Smooth muscle cell (in vitro differentiated cells): ENCODE measurements around the gene SRP14. TPM values are rescaled to one million over a fixed set of nuclear protein-coding genes. Genes with fewer than 3 reads are reported as not detected.
A peak's percentile ranks its signal among the peaks of the same experiment; 100 is the strongest.

Experiments
- DNase-seq: peaks from one replicate; lab custom pipeline; 2025; ENCODE audit not compliant: unreplicated experiment; lab: John Stamatoyannopoulos, UW
- H2AFZ ChIP-seq: fragments of 200-600 bp; sonication (generic); 2 replicates; pipeline ENCODE4 v1.6.0; 2016; ENCODE audit warnings: antibody characterized with exemption, low read depth, mild to moderate bottlenecking
- H3F3A ChIP-seq: fragments of 200-600 bp; sonication (generic); 2 replicates; pipeline ENCODE4 v1.6.0; 2017; ENCODE audit warnings: antibody characterized with exemption, low read depth
- H3K27ac ChIP-seq: fragments of 200-600 bp; sonication (generic); 2 replicates; pipeline ENCODE4 v1.5.1; 2016; ENCODE audit warnings: low read depth, mild to moderate bottlenecking
- H3K27me3 ChIP-seq: fragments of 200-600 bp; sonication (generic); 2 replicates; pipeline ENCODE4 v1.6.1; 2016; ENCODE audit warnings: low read depth, mild to moderate bottlenecking
- H3K36me3 ChIP-seq: fragments of 200-600 bp; sonication (generic); 2 replicates; pipeline ENCODE4 v1.5.1; 2016; ENCODE audit warnings: low read depth
- H3K4me1 ChIP-seq: fragments of 200-600 bp; sonication (generic); 2 replicates; pipeline ENCODE4 v1.5.1; 2016; ENCODE audit warnings: low read depth
- H3K4me2 ChIP-seq: fragments of 200-600 bp; sonication (generic); 2 replicates; pipeline ENCODE4 v1.6.0; 2016; ENCODE audit warnings: mild to moderate bottlenecking
- H3K4me3 ChIP-seq: fragments of 200-600 bp; sonication (generic); 2 replicates; pipeline ENCODE4 v1.5.1; 2016; ENCODE audit warnings: mild to moderate bottlenecking
- H3K79me2 ChIP-seq: fragments of 200-600 bp; sonication (generic); 2 replicates; pipeline ENCODE4 v1.6.0; 2016; ENCODE audit warnings: low read depth, mild to moderate bottlenecking
- H3K9ac ChIP-seq: fragments of 200-600 bp; sonication (generic); 2 replicates; pipeline ENCODE4 v1.6.0; 2016; ENCODE audit warnings: low read depth
- H3K9me3 ChIP-seq: fragments of 200-600 bp; sonication (generic); replicated peaks from 2 replicates; pipeline ENCODE4 v1.5.1; 2016; ENCODE audit warnings: low read depth
- H4K20me1 ChIP-seq: fragments of 200-600 bp; sonication (generic); 2 replicates; pipeline ENCODE4 v1.6.0; 2016; ENCODE audit warnings: low read depth
- WGBS: methylation state at CpG from one replicate; pipeline ENCODE4 v1.1.7; 2016; ENCODE audit warnings: low lambda C conversion rate; 5-methylcytosine and 5-hydroxymethylcytosine counted together
- polyA plus RNA-seq: library from polyadenylated mRNA; unstranded; fragments of >200 nt; fragmentation: Nextera tagmentation; extraction: Ambion mirVana; gene quantifications from 2 replicates; pipeline ENCODE4 v1.2.1, GENCODE V29; 2016
- total RNA-seq: library from RNA; depleted of rRNA; stranded (reverse); fragments of >200 nt; gene quantifications from 2 replicates; pipeline ENCODE4 v1.2.3, GENCODE V29; 2014
- TF ChIP-seq, protein P1 (sequence below): fragments of 200-600 bp; sonication (generic); IDR thresholded peaks from 2 replicates; pipeline ENCODE4 v1.5.1; 2017; ENCODE audit warnings: borderline replicate concordance, mild to moderate bottlenecking, antibody characterized with exemption; ENCODE audit not compliant: insufficient read depth, poor library complexity, severe bottlenecking

Gene SRP14
- total and polyA plus RNA-seq, 2 experiments from 2014 or later = 307 to 726 TPM

DNA sequence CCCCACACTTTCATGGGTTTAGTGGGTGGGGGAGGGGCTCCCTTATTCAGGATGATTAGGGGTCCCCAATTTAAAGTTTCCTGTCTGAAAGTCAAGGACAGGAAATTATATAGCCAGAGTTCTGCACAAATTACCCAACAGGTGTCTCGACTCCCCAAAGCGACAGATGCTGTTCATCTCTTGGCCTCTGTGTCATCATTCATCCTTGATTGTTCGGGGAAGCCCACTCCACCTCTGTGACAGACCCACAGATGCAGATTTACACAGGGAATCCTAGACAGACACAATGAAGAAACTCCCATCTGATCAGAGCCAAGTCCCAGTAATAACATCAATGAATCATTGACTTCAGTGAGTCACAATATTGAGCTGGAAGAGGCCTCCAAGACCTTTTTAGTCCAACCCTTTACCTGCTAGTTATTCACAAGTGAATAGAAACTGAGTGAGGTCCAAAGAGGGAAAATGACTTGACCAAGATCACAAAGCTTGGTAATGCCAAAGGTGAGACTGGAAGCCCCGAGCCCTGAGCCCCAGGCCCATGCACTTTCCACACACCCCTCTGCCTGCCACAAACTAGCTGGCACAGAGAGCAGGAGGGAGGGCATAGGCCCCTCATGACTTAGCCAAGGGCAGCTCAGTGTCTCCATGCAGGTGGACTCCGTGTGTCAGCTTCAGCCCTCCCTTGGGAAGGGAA lies 7.9 kb upstream of the SRP14 start:
- no peaks in the 10 kb centered on the region for H3K9me3 ChIP-seq
- H3K79me2 ChIP-seq = no peaks in the 10 kb centered on the region
- H2AFZ ChIP-seq = no peak overlapping the region
- no peak overlapping the region for H3K9ac ChIP-seq
- no peaks in the 10 kb centered on the region for H4K20me1 ChIP-seq
- TF ChIP-seq, protein P1, sequence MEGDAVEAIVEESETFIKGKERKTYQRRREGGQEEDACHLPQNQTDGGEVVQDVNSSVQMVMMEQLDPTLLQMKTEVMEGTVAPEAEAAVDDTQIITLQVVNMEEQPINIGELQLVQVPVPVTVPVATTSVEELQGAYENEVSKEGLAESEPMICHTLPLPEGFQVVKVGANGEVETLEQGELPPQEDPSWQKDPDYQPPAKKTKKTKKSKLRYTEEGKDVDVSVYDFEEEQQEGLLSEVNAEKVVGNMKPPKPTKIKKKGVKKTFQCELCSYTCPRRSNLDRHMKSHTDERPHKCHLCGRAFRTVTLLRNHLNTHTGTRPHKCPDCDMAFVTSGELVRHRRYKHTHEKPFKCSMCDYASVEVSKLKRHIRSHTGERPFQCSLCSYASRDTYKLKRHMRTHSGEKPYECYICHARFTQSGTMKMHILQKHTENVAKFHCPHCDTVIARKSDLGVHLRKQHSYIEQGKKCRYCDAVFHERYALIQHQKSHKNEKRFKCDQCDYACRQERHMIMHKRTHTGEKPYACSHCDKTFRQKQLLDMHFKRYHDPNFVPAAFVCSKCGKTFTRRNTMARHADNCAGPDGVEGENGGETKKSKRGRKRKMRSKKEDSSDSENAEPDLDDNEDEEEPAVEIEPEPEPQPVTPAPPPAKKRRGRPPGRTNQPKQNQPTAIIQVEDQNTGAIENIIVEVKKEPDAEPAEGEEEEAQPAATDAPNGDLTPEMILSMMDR = no peak
- H3K4me2 ChIP-seq = no peak overlapping the region
- WGBS = 87% methylated on average over 5 of the region's 5 CpGs
- peaks cover 9% of the 10 kb centered on the region for H3K4me1 ChIP-seq
- no peaks in the 10 kb centered on the region for H3K27me3 ChIP-seq
- peak overlapping the region; percentile 66 for H3K27ac ChIP-seq
- no peaks in the 10 kb centered on the region for H3K36me3 ChIP-seq
- no peak overlapping the region for H3K4me3 ChIP-seq
- no peak for DNase-seq
- H3F3A ChIP-seq = peaks cover 9% of the 10 kb centered on the region

DNA sequence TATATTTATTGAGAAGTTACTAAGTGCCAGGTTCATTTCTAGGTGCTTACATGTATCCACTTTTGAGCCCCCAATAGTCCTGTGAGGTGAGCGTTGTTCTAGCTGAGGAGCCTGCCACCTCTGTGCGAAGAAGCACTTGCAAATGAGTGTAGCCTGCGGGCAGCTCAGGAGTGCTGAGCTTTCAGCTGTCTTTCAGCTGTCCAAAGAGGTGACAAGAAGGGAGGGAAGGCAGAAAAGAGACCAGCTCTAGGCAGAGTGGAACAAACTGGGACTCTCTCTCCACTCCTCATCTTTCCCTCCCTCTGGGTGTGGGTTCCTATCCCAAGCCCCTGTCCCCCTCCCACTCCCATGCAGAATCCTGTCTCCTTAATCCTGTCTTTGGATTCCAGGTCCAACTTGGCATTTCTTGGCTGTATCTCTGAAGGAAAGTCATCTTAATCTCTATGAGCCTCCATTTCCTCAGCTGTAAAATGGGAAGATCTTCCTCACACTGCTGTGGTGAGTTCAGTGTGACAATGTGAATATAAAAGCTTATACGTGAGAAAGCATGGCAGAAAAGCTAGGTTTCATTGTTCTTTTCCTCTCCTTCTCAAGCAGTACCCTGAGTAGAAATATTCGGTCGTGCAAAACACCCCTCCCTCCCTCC lies 6.7 kb upstream of the SRP14 start:
- Histone ChIP-seq H3K9ac (no peak overlapping the region), H3K4me3 (peak overlapping the region; percentile 9), H3K4me2 (peak overlapping the region; percentile 69), H4K20me1 (no peaks in the 10 kb centered on the region), H3K27ac (no peak overlapping the region), H3K27me3 (no peaks in the 10 kb centered on the region), H3K79me2 (no peaks in the 10 kb centered on the region), H3K9me3 (no peaks in the 10 kb centered on the region), H3K4me1 (peaks cover 9% of the 10 kb centered on the region), H3K36me3 (no peaks in the 10 kb centered on the region), H3F3A (peaks cover 4% of the 10 kb centered on the region), H2AFZ (no peak overlapping the region)
- 58% methylated on average over 6 of the region's 6 CpGs for WGBS
- TF ChIP-seq, protein P1 = no peak
- DNase-seq = no peak

DNA sequence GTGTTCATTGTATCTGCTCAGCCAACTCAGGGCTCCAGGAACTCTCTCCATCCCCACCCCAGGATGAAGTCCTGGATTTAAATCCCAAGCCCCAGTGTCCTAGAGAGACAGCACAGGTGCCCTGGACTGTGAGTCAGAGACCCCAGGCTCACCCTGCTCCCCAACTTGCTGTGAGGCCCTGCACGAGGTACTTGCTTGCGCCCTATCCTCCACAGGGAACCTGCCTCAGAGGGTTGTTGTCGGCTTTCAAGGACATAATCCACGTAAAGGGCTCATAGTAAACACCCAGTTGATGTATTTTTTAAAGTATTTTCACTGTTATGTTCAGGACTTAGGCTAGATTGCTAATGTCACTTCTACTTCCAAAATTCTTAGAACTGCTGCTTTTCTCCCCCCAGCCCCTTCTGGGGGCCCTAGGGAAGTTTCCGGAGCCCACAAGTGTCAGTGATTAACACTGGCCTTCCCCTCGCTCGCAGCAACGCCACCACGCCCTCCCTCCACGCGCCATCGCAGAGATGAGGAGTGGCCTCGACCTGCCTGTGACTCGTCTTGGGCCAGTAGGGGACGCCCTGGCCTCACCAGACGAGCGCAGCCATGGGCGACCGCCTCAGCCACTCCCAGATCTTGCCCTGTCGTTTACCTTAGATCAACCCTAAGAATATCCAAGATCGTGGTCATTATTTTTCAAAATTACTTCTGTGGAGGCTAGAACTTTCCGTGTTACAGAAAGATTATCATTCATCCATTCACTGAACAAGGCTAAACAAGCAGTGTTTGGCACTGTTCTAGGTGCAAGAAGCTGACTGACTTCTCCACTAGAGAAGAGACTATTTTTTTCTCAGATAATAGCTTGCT lies 6.0 kb upstream of the SRP14 start:
- peak; percentile 58 for DNase-seq
- H3F3A ChIP-seq = peaks cover 4% of the 10 kb centered on the region
- H3K27ac ChIP-seq = no peak overlapping the region
- H3K4me3 ChIP-seq = peak overlapping the region; percentile 9
- 7% methylated on average over 22 of the region's 22 CpGs for WGBS
- peak overlapping the region; percentile 69 for H3K4me2 ChIP-seq
- H3K9ac ChIP-seq = no peak overlapping the region
- no peaks in the 10 kb centered on the region for H3K79me2 ChIP-seq
- H2AFZ ChIP-seq = no peak overlapping the region
- H4K20me1 ChIP-seq = no peaks in the 10 kb centered on the region
- H3K4me1 ChIP-seq = peaks cover 9% of the 10 kb centered on the region
- no peaks in the 10 kb centered on the region for H3K27me3 ChIP-seq
- H3K9me3 ChIP-seq = no peaks in the 10 kb centered on the region
- TF ChIP-seq, protein P1 = peak; percentile 81
- H3K36me3 ChIP-seq = no peaks in the 10 kb centered on the region
